H1 (cell line): Measurements from ENCODE around the gene PRKN. TPM values are rescaled to one million over a fixed set of nuclear protein-coding genes. Genes with fewer than 3 reads are reported as not detected.

Source experiments
- TEAD4 ChIP-seq: IDR thresholded peaks from 2 replicates; pipeline ENCODE4 v1.6.1; 2012; ENCODE audit warnings: low read depth, low read length, inconsistent platforms, mixed read lengths
- polyA plus RNA-seq, 7 experiments: library from polyadenylated mRNA; depleted of rRNA in 3 of 7; stranded (reverse) in 5 of 7; unstranded in 2 of 7; fragments of >200 nt in 5 of 7; fragments of 200-250 nt in 2 of 7; gene quantifications; 1 replicate in 5 of 7; 2 replicates in 1 of 7; 4 replicates in 1 of 7; pipeline versions ENCODE4 v1.2.1 to v1.2.3, GENCODE V29; 2011 to 2013; ENCODE audit warnings: missing spikeins in 2 of 7, mixed read lengths in 2 of 7
- total RNA-seq: library from RNA; stranded (reverse); fragmentation: NEBNext Ultra II Directional; extraction: Animal tissue kit (Norgen Biotek cat#: 25700); gene quantifications from 2 replicates; pipeline ENCODE4 v1.2.1, GENCODE V29; 2021
- TF ChIP-seq, protein P1 (sequence below), 3 experiments: IDR thresholded peaks; 1 replicate in 2 of 3; 2 replicates in 1 of 3; pipeline versions ENCODE4 v1.5.1 to v1.6.1; 2011; ENCODE audit warnings: low read length in 3 of 3, mild to moderate bottlenecking in 3 of 3, inconsistent platforms in 2 of 3, low read depth in 1 of 3, moderate library complexity in 1 of 3; ENCODE audit not compliant: insufficient read depth in 1 of 3; ENCODE audit errors: control extremely low read depth in 1 of 3

PRKN gene
- total and polyA plus RNA-seq, 2 of the 8 experiments (the other 6 are each of a cell fraction or from before 2014, with no cell fraction given) = 0.13 to 0.29 TPM

DNA sequence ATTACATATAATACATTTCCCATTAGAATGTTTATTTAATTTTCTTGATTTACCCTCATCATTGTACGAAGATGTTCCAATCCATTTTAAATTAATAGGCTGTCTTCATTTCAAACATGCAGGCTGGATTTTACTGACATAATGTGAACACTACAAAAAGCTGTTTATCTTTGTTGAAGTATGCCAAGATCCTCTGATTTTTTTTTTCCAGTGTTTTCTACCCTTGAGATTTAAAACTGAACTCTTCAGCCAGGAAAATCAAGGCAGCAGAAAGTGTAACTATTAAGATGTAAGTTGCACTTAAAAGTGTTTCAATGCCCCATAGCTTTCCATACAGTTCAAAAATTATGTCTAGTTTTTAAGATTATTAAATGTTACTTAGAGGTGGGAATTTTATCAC lies 43.5 kb downstream of the PRKN start (continued):
- TF ChIP-seq, protein P1, sequence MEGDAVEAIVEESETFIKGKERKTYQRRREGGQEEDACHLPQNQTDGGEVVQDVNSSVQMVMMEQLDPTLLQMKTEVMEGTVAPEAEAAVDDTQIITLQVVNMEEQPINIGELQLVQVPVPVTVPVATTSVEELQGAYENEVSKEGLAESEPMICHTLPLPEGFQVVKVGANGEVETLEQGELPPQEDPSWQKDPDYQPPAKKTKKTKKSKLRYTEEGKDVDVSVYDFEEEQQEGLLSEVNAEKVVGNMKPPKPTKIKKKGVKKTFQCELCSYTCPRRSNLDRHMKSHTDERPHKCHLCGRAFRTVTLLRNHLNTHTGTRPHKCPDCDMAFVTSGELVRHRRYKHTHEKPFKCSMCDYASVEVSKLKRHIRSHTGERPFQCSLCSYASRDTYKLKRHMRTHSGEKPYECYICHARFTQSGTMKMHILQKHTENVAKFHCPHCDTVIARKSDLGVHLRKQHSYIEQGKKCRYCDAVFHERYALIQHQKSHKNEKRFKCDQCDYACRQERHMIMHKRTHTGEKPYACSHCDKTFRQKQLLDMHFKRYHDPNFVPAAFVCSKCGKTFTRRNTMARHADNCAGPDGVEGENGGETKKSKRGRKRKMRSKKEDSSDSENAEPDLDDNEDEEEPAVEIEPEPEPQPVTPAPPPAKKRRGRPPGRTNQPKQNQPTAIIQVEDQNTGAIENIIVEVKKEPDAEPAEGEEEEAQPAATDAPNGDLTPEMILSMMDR (IDR thresholded peaks at IDR 0.05; ENCODE audit: control extremely low read depth in 1 of 3, insufficient read depth in 1 of 3, low read depth in 1 of 3, low read length in 3 of 3) = no peak
- no peak for TF ChIP-seq TEAD4
